Measurements from ENCODE around the gene CUL3.
"Not testable (repeated sequence)": the region's sequence is repeated elsewhere in the genome, so short reads cannot be mapped to it uniquely, and the experiment has no call there.

The CUL3 gene

DNA sequence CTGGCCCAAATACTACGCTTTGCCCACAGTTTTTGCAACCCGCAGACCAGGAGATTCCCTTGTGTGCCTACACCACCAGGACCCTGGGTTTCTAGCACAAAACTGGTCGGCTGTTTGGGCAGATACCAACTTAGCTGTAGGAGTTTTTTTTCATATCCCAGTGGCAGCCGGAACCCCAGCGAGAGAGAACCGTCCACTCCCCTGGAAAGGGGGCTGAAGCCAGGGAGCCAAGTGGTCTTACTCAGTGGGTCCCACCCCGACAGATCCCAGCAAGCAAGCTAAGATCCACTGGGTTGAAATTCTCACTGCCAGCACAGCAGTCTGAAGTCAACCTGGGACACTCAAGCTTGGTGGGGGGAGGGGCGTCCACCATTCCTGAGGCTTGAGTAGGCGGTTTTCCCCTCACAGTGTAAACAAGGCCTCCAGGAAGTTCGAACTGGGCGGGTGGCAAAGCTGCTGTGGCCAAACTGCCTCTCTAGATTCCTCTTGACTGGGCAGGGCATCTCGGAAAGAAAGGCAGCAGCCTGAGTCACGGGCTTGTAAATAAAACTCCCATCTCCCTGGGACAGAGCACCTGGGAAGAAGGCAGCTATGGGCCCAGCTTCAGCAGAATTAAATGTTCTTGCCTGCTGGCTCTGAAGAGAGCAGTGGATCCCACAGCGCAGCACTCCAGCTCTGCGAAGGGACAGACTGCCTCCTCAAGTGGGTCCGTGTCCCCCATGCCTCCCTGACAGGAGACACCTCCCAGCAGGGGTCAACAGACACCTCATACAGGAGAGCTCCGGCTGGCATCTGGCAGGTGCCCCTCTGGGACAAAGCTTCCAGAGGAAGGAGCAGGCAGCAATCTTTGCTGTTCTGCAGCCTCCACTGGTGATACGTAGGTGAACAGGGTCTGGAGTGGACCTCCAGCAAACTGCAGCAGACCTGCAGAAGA lies 99.8 kb downstream of the CUL3 start:
- H3K27ac ChIP-seq (ENCODE audit: low read depth, low read length); H3K36me3 ChIP-seq (ENCODE audit: control insufficient read depth, insufficient read depth, low read length); H3K27me3 ChIP-seq (ENCODE audit: control insufficient read depth, insufficient read depth, low read length); H3K9ac ChIP-seq (ENCODE audit: low read length); H3K4me3 ChIP-seq (ENCODE audit: low read length); H3K4me1 ChIP-seq (ENCODE audit: control insufficient read depth, insufficient read depth, low read length): not testable (repeated sequence)

GRCh38 chr2:224479826-224480225 lies 105.3 kb downstream of the CUL3 start:
- Histone ChIP-seq H3K27me3 (ENCODE audit: control insufficient read depth, insufficient read depth, low read length) (no peaks in the 10 kb centered on the region), H3K36me3 (ENCODE audit: control insufficient read depth, insufficient read depth, low read length) (peaks cover 21% of the 10 kb centered on the region)

GRCh38 chr2:224472827-224473226 lies 112.3 kb downstream of the CUL3 start:
- peaks cover 14% of the 10 kb centered on the region for H3K36me3 ChIP-seq (ENCODE audit: control insufficient read depth, insufficient read depth, low read length)
- H3K4me3 ChIP-seq (ENCODE audit: low read length) = no peak overlapping the region
- H3K27me3 ChIP-seq (ENCODE audit: control insufficient read depth, insufficient read depth, low read length) = no peaks in the 10 kb centered on the region
- H3K4me1 ChIP-seq (ENCODE audit: control insufficient read depth, insufficient read depth, low read length) = no peaks in the 10 kb centered on the region
- H3K9ac ChIP-seq (ENCODE audit: low read length) = no peak overlapping the region
- no peak overlapping the region for H3K27ac ChIP-seq (ENCODE audit: low read depth, low read length)

More at GRCh38 chr2:224479826-224480225, 105.3 kb downstream of the CUL3 start:
- Histone ChIP-seq H3K9ac (ENCODE audit: low read length) (no peak overlapping the region), H3K4me1 (ENCODE audit: control insufficient read depth, insufficient read depth, low read length) (no peaks in the 10 kb centered on the region), H3K27ac (ENCODE audit: low read depth, low read length) (no peak overlapping the region), H3K4me3 (ENCODE audit: low read length) (no peak overlapping the region)

DNA sequence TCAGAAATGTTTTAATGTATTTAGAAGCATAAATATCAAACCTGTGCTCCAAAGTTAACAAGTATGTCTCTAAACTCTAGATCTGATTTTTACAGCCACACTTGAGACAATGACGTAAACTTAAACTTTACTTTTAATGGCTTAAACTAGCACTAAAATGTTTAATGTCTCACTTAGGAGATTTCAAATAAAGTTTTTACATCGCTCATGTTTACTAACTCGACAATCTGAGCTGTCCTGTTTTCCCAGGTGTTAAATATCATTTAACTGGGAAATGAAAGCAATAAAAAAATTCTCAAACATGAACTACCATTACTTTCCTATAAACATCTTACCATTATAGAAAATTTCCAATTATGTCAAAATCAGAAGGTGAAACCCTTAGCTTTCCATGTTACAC lies 113.0 kb downstream of the CUL3 start:
- peaks cover 7% of the 10 kb centered on the region for H3K36me3 ChIP-seq (ENCODE audit: control insufficient read depth, insufficient read depth, low read length)
- H3K4me3 ChIP-seq (ENCODE audit: low read length) = no peak overlapping the region
- H3K27ac ChIP-seq (ENCODE audit: low read depth, low read length) = no peak overlapping the region
- H3K4me1 ChIP-seq (ENCODE audit: control insufficient read depth, insufficient read depth, low read length) = no peaks in the 10 kb centered on the region
- H3K27me3 ChIP-seq (ENCODE audit: control insufficient read depth, insufficient read depth, low read length) = no peaks in the 10 kb centered on the region
- no peak overlapping the region for H3K9ac ChIP-seq (ENCODE audit: low read length)

GRCh38 chr2:224469374-224469964 lies 115.7 kb downstream of the CUL3 start:
- H3K27me3 ChIP-seq (ENCODE audit: control insufficient read depth, insufficient read depth, low read length) = no peaks in the 10 kb centered on the region
- H3K36me3 ChIP-seq (ENCODE audit: control insufficient read depth, insufficient read depth, low read length) = no peaks in the 10 kb centered on the region
- H3K27ac ChIP-seq (ENCODE audit: low read depth, low read length) = no peak overlapping the region
- no peak overlapping the region for H3K4me3 ChIP-seq (ENCODE audit: low read length)
- H3K9ac ChIP-seq (ENCODE audit: low read length) = no peak overlapping the region
- no peaks in the 10 kb centered on the region for H3K4me1 ChIP-seq (ENCODE audit: control insufficient read depth, insufficient read depth, low read length)

DNA sequence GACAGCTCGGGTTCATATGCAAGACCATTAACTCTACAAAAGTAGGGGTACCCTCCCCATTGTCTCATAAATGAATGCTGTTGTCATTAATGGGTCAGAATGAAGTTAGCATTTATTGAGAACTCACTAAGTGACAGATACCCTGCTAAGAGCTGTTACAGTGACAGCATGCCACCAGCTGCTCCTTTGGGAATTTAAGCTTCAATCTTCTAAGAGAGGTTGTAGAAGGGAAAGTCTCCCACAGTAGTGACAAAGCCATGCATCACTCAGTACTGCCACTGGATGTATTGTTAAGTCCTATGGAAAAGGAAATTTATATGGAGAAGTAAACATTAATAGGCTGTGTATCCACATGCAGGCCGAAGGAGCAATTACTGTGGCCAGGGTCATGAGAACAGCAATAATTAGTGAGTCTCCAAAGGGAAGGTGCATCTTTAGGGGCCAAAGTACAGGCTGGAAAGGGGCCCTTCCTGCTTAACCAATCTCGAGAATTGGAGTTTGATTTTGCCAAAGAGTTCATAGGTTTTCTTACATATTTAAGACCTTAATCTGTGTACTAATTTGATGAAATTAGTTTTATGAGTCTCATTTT lies 118.8 kb downstream of the CUL3 start:
- Histone ChIP-seq H3K27me3 (ENCODE audit: control insufficient read depth, insufficient read depth, low read length) (no peaks in the 10 kb centered on the region), H3K27ac (ENCODE audit: low read depth, low read length) (no peak overlapping the region), H3K36me3 (ENCODE audit: control insufficient read depth, insufficient read depth, low read length) (no peaks in the 10 kb centered on the region), H3K4me3 (ENCODE audit: low read length) (no peak overlapping the region), H3K9ac (ENCODE audit: low read length) (no peak overlapping the region), H3K4me1 (ENCODE audit: control insufficient read depth, insufficient read depth, low read length) (no peaks in the 10 kb centered on the region)

DNA sequence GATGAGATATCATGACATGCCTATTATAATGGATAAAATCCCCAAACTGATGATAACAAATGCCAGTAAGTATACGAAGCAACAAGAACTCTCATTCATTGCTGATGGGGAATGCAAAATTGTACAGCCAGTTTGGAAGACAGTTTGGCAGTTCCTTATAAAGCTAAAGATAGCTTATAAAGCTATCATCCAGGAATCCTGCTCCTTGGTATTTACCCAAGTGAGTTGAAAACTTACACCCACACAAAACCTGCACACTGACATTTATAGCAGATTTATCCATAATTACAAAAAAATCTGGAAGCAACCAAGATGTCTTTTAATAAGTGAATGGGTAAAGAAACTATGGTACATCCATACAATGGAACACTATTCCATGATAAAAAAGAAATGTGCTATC lies 123.8 kb downstream of the CUL3 start:
- H3K4me1 ChIP-seq (ENCODE audit: control insufficient read depth, insufficient read depth, low read length) = no peaks in the 10 kb centered on the region
- no peak overlapping the region for H3K4me3 ChIP-seq (ENCODE audit: low read length)
- H3K36me3 ChIP-seq (ENCODE audit: control insufficient read depth, insufficient read depth, low read length) = no peaks in the 10 kb centered on the region
- no peak overlapping the region for H3K27ac ChIP-seq (ENCODE audit: low read depth, low read length)
- H3K9ac ChIP-seq (ENCODE audit: low read length) = no peak overlapping the region
- H3K27me3 ChIP-seq (ENCODE audit: control insufficient read depth, insufficient read depth, low read length) = no peaks in the 10 kb centered on the region

GRCh38 chr2:224457408-224458096 lies 127.6 kb downstream of the CUL3 start:
- Histone ChIP-seq H3K9ac (ENCODE audit: low read length) (no peak overlapping the region), H3K4me3 (ENCODE audit: low read length) (no peak overlapping the region), H3K27me3 (ENCODE audit: control insufficient read depth, insufficient read depth, low read length) (no peaks in the 10 kb centered on the region), H3K36me3 (ENCODE audit: control insufficient read depth, insufficient read depth, low read length) (no peaks in the 10 kb centered on the region), H3K27ac (ENCODE audit: low read depth, low read length) (no peak overlapping the region), H3K4me1 (ENCODE audit: control insufficient read depth, insufficient read depth, low read length) (no peaks in the 10 kb centered on the region)

- H3K4me1 ChIP-seq (ENCODE audit: control insufficient read depth, insufficient read depth, low read length) = no peaks in the 10 kb centered on the region
- H3K36me3 ChIP-seq (ENCODE audit: control insufficient read depth, insufficient read depth, low read length) = no peaks in the 10 kb centered on the region
- no peaks in the 10 kb centered on the region for H3K27me3 ChIP-seq (ENCODE audit: control insufficient read depth, insufficient read depth, low read length)
- no peak overlapping the region for H3K9ac ChIP-seq (ENCODE audit: low read length)
- H3K4me3 ChIP-seq (ENCODE audit: low read length) = no peak overlapping the region
- H3K27ac ChIP-seq (ENCODE audit: low read depth, low read length) = no peak overlapping the region
These were observed 131.3 kb downstream of the CUL3 start for GRCh38 chr2:224453892-224454291.

- Histone ChIP-seq H3K4me3 (ENCODE audit: low read length) (no peak overlapping the region), H3K4me1 (ENCODE audit: control insufficient read depth, insufficient read depth, low read length) (no peaks in the 10 kb centered on the region), H3K27me3 (ENCODE audit: control insufficient read depth, insufficient read depth, low read length) (no peaks in the 10 kb centered on the region), H3K27ac (ENCODE audit: low read depth, low read length) (no peak overlapping the region), H3K36me3 (ENCODE audit: control insufficient read depth, insufficient read depth, low read length) (no peaks in the 10 kb centered on the region), H3K9ac (ENCODE audit: low read length) (no peak overlapping the region)
These were observed 135.7 kb downstream of the CUL3 start for GRCh38 chr2:224449212-224450147.

DNA sequence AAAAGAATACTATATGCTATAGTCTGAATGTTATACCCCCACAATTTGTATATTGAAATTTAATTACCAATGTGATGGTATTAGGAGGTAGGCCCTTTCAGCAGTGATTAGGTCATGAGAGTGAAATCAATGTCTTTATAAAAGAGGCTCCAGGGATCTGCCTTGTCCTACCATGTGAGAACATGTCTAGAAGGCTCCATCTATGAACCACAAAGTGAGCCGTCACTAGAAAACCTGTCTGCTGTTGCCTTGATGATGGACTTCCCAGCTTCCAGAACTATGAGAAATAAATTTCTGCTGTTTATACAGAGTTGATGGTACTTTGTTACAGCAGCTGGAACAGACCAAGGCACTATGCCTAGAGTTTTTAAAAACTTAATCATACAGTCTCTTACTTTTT lies 136.9 kb downstream of the CUL3 start:
- no peak overlapping the region for H3K9ac ChIP-seq (ENCODE audit: low read length)
- no peaks in the 10 kb centered on the region for H3K27me3 ChIP-seq (ENCODE audit: control insufficient read depth, insufficient read depth, low read length)
- no peak overlapping the region for H3K4me3 ChIP-seq (ENCODE audit: low read length)
- H3K27ac ChIP-seq (ENCODE audit: low read depth, low read length) = no peak overlapping the region
- no peaks in the 10 kb centered on the region for H3K36me3 ChIP-seq (ENCODE audit: control insufficient read depth, insufficient read depth, low read length)
- H3K4me1 ChIP-seq (ENCODE audit: control insufficient read depth, insufficient read depth, low read length) = no peaks in the 10 kb centered on the region

Data from rectal smooth muscle tissue (tissue), 1 donor.